ENCODE measurements around the gene CDH4.

CDH4 gene

DNA sequence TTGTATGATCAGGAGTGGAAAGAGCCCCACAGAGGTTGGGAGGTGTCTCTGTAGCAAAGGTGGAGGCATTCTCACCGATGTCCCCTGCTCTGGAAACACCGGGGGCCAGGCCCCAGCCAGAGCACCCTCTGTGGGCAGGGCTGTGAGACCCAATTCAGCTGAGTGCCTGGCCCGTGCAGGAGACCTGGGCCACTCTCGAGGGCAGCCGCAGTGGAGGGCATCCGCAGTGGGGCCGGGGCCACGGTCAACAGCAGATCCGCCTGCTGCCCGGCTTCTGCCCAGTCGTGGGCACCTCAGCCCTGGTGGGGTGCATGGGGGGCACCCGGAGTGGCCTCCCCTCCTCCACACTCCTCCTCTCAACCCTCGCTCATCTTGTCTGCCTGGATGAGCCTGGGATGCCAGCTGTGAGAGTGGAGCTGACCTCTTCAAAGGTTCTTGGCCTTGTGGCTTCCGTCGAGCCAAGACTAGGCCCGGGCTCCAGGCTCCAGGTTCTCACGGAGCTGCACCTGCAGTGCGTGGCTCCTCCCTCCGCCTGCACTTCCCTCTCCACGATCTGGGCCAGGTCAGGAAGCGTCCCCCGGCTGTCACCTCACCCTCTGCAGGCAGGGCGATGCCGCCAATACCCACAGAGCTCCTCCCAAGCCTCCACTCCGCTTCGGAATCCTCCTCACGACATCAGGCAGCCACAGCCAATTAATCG lies 678.9 kb downstream of the CDH4 start:
- no peak for DNase-seq

DNA sequence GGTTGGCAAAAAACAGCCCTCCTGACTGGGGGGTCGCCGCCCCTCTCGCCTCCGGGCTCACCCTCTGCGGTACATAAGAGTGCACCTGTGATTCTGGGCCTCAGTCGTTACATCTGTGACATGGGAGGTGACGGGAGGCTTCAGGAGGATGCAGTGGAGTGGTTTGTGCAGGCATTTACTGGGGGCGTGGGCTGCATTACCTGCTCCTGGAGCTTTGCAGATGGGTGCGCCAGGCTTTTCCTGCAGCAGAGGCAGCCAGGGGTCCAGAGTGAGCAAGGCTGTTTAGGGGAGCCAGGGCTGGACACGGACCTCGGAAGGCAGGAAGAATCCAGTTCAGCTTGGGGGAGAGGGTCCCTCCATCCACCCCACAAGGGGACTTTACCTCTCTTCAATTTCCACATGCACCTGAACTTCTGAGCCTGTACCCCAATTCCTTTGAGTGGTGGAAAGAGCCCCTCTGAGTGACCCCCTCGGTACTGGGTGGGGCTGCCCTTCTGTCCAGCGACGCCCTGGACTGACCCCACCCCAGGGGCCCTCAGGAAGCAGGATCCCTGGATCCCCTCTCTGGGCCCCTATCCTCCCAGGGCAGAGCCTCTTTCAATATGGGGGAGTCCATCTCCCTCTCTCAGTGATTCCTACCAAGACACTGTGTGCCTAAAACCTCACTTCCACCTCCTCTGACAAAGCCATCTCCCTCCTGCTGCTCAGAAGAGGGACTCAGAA lies 679.6 kb downstream of the CDH4 start:
- no peak for DNase-seq

DNA sequence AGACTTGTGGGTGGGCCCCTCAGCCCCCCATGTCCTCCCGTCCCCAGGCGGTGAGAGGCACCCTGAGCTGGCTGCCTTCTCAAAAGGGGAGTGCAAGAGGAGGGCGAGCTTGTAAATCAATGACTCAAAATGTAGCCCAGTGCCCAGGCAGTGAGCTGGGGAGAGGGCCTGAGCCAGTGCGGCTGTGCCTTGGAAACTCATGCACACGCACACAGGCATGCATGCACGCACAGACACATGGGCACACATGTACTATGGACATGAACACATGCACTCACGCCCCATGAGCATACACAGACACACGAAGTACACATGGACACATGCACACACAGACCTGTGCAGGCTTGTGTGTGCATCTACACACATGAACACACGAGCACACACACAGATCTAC lies 680.1 kb downstream of the CDH4 start:
- no peak for DNase-seq

DNA sequence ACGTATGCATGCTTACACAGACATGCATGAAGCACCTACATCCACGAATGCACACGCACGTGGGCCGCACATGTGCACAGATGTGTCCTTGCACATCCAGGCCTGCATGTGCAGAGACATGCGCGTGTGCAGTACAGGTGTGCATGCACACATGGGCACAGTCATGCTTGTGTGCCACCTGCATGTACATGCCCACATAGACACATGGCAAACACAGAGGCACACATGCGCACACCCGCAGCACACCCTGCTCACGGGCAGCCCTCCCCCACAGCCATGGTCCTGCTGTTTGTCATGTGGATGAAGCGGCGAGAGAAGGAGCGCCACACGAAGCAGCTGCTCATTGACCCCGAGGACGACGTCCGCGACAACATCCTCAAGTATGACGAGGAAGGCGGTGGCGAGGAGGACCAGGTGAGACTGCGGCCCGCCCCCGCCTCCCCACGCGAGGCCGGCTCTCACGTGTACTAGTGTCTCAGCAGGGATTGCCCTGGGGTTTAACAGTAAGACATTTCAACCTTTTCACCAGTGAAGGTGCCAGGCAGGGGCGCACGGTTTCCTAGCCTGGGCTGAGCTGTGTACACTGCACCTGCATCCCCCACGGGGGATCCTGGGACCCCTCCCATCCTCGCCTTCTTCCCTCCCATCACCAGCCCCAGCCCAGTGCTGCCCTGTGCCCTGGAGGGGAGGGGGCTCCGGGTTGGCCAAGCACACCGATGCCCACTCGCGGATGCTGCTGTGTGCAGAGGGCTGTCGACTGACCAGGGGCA lies 680.8 kb downstream of the CDH4 start:
- DNase-seq, result no peak

DNA sequence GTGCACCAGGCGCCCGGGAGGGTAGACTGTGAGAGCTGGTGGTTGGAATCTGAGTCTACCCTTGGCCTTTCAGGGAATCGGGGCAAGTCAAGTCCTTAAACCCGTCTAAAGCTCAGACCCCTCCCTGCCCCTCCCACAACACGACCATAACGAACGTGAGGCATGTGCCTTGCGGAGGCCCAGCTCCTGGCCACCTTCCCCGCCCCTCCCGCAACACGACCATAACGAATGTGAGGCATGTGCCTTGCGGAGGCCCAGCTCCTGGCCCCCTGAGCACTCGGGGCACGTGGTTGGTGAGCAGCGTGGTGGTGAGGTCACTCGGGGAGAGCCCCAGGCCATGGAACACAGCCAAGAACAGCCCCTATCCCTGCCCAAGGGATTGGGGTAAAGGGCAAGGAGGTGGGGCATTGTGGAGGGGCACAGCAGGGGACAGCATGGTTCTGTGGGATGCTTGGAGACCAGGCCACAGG lies 681.5 kb downstream of the CDH4 start:
- DNase-seq, result no peak

DNA sequence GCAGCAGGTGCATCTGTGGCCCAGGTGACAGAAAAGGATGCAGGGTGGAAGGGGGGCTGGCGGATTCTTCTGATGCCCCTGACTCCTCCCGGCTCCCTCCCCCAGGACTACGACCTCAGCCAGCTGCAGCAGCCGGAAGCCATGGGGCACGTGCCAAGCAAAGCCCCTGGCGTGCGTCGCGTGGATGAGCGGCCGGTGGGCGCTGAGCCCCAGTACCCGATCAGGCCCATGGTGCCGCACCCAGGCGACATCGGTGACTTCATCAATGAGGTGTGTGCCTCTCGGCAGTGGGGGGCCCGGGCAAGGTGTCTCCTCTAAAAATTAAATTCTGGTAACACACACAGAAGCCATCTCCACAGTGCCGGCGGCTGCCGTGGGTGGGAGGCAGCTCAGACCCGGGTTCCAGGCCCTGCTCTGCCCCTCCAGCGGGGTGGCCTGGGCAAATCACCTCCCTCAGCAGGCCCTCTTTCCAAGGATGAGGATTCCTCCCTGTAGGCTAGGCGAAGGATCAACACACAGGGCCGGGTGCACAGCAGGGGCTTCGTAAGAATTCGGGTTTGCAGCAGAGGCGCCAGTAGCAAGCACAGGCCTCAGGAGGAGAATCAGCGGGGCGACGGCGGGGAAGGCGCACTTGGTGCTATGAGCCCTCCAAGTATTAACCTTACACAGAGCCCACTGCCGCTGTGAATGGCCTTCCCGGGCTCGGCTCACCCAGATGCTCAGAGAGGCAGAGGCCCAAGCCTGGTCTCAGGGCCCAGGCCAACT lies 682.1 kb downstream of the CDH4 start:
- DNase-seq, result no peak

DNA sequence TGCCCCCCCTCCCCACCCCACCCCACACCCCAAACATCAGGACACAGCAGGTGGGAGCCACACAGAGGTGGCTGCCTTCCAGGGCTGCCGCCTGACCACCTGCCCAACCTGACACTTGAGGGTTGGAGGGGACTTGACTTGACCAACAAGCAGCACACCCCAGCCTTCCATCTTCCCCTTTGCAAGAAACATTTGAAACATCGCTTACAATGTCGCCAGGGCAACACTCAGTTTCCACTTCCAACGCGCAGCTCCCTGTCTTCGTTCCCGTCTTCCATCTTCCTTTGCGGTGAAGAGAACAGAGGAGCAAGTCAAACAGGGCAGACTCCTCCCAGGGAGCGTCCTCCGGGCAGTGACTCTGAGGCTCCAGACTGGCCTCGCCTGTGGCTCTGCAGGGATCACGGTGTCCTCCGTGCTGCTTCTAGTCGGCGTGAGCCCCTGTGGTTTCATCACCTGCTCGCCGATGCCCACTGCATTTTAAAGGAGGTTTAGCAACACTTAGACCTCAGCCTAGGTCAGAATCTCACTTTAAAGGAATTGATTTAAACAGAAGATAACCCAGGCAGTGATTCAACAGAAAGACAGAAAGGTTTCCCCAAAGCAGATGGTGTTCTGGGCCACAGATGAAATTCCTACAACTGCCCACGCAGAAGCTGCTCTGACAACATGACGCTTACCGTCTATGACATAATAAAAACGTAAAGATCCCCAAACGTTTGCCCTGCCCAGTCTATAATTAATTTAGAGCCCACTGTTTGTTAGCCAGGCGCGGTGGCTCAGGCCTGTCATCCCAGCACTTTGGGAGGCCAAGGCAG lies 682.9 kb downstream of the CDH4 start:
- DNase-seq, result no peak

DNA sequence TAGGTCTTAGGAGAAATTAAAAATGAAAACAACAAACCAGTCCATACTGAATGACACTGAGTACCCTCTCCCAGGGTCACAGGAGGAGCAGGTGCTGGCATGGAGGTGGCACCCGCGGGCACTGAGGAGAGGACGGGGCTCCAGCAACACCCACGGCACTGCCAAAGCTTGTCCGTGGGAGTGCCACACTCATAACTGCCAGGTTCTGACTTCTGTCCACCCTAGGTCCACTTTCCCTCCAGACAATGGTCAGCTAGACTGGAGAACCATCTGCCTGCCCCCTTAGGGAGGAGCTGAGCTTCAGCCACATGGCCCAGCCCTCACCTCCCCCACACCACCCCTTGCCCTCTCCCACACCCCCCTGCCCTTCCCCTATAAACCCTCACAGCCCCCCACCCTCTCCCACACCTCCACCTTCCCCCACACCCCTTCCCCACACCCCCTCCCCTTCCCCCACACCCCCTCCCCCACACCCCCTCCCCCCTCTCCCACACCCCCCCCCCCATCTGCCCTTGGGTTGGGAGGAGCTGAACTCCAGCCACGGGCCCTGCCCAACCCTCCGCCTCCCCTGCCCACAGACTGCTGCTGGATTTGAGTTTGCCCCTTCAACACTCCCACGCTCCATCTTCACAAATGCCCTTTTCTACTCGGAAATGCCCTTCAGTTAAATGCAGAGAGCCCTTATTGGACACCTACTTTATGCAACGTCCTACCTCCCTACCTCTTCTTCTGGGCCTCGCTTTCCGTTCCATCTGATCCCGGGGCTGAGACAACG lies 684.1 kb downstream of the CDH4 start:
- no peak for DNase-seq

DNA sequence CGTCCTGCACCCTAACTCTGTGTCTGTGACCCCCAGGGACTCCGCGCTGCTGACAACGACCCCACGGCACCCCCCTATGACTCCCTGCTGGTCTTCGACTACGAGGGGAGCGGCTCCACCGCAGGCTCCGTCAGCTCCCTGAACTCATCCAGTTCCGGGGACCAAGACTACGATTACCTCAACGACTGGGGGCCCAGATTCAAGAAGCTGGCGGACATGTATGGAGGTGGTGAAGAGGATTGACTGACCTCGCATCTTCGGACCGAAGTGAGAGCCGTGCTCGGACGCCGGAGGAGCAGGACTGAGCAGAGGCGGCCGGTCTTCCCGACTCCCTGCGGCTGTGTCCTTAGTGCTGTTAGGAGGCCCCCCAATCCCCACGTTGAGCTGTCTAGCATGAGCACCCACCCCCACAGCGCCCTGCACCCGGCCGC lies 684.7 kb downstream of the CDH4 start:
- no peak for DNase-seq

DNA sequence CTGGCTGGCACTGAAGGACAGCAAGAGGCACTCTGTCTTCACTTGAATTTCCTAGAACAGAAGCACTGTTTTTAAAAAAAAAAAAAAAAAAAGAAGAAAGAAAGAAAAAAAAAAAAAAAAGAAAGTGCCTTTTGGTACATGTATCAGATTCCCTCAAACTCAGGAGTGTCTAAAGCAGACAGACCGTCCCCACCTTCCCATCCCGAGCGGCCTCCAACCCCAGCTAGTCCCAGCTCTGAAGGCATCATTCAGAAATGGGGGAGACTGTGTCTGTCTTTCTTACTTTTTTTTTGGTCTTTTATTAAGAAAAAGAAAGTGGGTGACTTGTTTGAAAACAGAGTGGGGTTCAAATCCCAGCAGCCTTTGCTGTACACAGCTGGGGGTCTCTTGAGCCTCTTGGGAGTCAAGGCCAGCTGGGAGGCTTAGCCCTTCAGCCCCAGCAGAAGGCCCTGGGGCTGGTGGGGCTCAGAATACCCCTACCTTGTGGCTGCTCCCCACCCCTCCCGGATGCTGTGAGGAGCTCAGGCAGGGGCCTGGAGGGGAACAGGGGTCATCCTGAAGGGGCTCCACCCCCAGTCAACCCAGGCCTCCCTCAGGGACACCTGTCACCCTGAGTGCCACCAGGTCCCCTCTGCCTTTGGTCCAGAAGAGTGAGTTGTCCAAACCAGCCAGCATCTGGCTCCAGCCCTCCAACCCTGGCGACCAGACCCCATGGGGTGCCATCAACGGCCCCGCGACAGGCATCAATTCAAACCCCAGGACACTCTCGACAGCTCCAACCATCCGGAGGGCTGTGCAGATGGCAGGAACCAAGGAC lies 685.3 kb downstream of the CDH4 start:
- no peak for DNase-seq

DNA sequence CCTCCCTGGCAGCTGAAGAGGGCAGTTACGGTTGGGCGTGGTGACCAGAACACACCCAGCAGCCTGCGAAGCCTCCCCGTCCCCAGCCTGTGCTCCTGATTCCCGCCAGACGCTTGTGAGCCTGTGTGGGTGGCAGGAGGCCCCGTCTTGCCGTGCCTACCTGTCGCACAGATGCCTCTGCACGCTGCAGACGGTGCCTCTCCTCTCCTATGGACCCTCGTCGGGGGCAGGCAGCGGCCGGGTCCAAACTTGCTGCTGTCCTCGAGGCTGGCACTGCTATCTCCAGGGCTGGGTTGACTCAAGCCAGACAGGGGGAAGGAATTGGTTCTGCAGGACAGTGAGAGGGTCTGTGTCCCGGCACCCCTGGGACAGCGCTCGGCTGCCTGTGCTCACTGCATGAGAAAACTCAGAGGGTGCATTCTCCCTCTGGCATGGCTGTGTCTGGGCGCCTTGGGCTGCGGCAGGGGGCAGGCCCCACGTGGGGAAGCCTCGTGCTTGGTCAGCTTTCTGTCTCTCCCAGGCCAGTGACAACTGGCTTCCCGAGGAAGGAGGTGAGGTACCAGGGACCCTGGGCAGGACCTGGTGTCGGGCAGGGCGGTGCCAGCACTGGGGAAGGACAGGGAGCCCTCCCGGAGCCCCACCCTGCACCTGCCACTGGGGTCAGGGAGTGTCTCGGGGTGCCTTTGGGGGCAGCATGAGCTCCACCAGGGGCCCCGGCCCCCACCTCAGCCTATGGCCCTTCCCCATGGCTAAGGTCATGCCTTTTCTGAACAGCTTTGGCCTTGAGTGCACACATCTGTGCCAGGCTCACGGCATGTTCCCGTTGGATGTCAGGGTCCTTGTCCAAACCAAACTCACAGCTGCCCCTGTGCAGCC lies 686.1 kb downstream of the CDH4 start:
- DNase-seq, result no peak

DNA sequence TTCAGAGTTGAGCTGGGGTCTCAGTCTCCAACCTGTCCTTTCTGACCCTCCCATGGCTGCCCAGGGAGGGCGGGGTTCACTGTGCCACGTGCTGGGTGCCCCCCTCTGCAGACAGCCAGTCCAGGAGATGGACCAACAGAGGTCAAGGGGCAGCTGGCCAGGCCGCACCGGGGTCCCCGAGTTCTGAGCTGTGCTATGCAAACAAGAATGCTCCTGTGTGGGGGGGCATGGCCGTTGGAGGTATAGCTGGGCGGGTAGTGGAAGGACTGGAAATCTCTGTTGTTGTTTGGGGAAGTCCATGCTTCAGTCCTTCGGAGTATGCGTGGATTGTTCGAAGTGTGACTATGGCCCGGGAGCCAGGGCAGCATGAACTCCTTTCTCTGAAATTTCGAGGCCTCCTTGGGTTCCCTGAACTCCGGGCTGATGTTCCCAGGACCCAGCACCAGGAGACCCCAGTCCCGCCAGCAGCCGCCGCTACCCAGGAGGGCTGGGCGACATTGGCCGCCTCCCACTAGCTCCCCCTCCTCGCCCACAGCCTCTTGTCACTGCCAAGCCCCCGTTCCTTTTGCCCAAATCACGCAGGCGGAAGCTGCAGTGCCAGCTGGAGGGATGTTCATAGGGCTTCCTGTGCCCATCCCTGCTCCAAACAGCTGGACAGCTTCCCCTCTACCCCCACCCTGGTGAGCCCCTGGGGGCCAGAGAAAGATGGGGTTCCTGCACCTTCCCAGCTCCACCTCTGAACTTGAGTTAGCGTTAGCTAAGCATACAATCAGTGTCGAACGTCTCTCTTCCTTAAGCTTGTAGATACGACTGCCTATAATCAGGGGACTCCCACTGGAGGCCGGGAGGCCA lies 687.0 kb downstream of the CDH4 start:
- DNase-seq, result no peak

DNA sequence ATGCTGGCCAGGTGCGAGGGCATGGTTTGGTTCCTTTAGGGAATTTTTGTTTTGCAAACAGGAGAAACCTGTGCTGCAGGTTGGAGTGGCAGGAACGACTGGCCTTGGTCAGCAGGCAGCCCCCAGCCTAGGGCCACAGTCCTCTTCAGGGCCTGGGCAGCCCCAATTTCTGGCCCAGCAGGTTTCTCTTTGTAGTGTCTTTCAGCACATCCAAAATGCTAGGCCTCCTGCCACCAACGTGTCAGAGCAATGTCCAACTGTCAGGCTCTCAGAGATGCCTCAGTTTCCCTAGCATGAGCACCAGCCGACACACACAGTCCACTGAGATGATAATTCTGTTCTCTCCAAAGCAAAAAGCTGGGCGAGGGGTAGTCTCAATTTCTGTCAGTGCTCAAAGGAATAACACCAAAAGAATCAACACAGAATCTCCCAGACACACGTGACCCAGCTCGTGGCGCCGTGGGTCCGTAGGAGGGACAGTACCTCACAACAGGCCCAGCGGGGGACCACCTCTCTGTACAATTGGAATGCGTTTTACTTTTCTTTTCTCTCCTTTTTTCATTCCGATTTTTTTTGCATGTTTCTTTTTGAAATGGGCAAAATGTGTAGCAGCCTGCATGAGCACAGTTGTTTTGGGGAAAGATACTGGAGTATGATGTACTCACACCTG lies 687.8 kb downstream of the CDH4 start:
- no peak for DNase-seq

DNA sequence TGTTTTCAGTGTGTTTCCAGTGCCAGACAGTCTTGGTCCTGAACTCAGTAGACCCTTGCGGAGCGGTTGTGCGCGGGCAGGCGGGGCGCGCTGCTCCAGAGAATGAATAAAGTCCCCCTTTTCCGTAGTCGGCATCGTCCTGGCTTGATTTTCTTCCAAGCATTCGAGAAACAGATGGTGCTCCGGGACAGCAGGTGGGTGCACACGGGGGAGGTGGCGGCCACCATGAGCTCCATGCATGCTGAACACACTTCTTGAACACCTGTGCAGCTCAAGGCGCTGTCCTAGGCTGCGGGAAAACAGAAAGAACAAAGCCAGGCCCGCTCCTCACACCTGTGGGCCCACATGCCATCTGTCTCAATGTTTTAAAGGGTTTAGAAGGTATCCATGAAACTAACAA lies 688.4 kb downstream of the CDH4 start:
- DNase-seq, result no peak

DNA sequence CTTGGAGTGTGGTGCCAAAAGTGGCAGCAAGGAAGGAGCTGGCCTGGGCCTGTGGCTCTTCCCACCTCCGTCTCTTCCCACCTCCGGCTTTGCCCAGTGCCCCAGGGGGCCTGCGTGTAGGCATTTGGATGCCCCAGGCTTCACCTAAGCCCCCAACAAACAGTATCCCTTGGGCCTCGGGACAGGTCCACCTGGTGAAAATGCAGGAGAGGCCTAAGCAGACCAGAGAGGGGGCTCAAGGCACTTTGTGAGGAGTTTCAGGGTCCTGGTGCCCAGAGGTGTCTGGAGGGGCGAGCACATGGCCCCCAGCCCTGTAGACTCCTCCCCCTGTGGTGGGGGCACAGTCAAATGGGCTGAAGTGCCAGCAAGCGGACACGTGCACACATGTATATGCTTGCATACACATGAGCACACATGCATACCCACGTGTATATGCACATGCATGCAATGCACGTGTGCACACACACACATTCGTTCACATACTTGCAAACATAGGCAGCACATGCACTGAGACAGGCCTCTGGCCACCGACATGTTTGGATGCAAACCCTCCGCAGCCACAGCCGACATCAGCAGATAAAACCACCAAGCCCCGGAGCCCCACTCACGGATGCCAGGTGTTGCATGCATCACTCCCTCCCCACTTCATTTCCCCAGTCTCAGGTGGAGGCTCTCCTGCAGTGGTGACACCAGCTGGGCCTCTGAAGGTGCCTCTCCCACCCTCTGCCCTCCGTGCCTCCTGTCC lies 689.1 kb downstream of the CDH4 start:
- DNase-seq, result no peak

DNA sequence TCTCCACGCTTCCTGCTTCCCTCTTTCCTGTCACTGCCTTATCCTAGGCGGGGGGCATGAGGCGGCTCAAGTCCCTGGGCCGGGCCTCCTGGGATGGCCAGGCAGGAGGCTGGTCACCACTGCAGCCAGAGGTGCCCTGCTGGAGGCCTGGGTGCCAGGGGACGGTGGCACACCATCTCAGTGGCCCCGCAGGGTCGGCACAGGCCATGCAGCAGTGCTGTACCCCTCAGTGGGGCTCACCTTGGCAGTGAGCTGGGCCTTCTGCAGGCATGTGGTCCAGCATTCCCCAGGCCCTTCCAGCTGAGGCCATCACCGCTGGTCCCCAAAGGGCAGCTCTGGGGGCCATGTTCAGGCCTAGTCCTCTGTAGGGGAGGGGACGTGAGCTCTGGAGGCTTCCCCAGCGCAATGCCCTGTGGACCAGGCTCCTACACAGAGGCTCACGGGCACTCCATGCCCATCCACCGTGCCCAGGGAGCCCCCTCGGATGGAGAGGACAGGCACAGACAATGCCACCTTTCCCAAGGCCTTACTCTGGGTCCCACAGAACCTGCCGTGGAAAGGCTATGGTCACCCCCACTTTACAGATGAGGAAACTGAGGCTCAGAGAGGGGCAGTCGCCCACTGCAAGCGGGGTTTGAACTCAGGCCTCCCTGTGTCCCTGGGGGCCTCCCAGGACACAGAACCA lies 689.8 kb downstream of the CDH4 start:
- DNase-seq, result no peak
